CD14-positive monocyte (primary cell): ENCODE data around the gene SLC27A1. TPM values are rescaled to one million over a fixed set of nuclear protein-coding genes. Genes with fewer than 3 reads are reported as not detected.

ENCODE experiments used
- DNase-seq, 3 donors: peaks; one replicate each; pipeline ENCODE4 v3.0.0-alpha.2; 2011 to 2022
- H2AFZ ChIP-seq: 2 replicates; pipeline ENCODE4 v1.6.0; 2012; ENCODE audit warnings: mild to moderate bottlenecking, low read depth, low read length, inconsistent platforms; ENCODE audit not compliant: insufficient read depth, poor library complexity, severe bottlenecking
- H3K27ac ChIP-seq, 2 donors: 1 replicate in 1 of 2; 2 replicates in 1 of 2; pipeline ENCODE4 v1.5.1; 2012 to 2013; ENCODE audit warnings: low read length in 2 of 2, control low read depth in 1 of 2, inconsistent platforms in 1 of 2, low read depth in 1 of 2, mild to moderate bottlenecking in 1 of 2
- H3K27me3 ChIP-seq, 2 donors: one replicate each; pipeline versions ENCODE4 v1.6.0 to v1.6.1; 2011 to 2013; ENCODE audit warnings: low read length in 2 of 2; ENCODE audit not compliant: control insufficient read depth in 2 of 2, insufficient read depth in 2 of 2
- H3K36me3 ChIP-seq, 2 donors: replicated peaks in 1 of 2; 1 replicate in 1 of 2; 2 replicates in 1 of 2; pipeline versions ENCODE4 v1.5.1 to v1.6.1; 2012 to 2013; ENCODE audit warnings: low read length in 2 of 2, control low read depth in 1 of 2, inconsistent platforms in 1 of 2, mild to moderate bottlenecking in 1 of 2; ENCODE audit not compliant: insufficient read depth in 2 of 2, control insufficient read depth in 1 of 2
- H3K4me1 ChIP-seq, 2 donors: 1 replicate in 1 of 2; 2 replicates in 1 of 2; pipeline versions ENCODE4 v1.5.1 to v1.6.1; 2012 to 2013; ENCODE audit warnings: low read length in 2 of 2, control low read depth in 1 of 2, inconsistent platforms in 1 of 2, mild to moderate bottlenecking in 1 of 2, moderate library complexity in 1 of 2; ENCODE audit not compliant: insufficient read depth in 2 of 2, control insufficient read depth in 1 of 2
- H3K4me2 ChIP-seq: replicated peaks from 2 replicates; pipeline ENCODE3; 2012; ENCODE audit warnings: low read length, moderate library complexity, mild to moderate bottlenecking; ENCODE audit not compliant: poor library complexity, severe bottlenecking; ENCODE audit errors: extremely low read depth
- H3K4me3 ChIP-seq, 3 experiments: fragments of 200-600 bp in 1 of 3; sonication (generic) in 1 of 3; replicated peaks in 1 of 3; 1 replicate in 2 of 3; 2 replicates in 1 of 3; pipeline ENCODE4 v1.5.1; 2011 to 2013; ENCODE audit warnings: low read length in 3 of 3, mild to moderate bottlenecking in 3 of 3, control low read depth in 2 of 3, low read depth in 2 of 3, inconsistent platforms in 1 of 3, moderate library complexity in 1 of 3
- H3K79me2 ChIP-seq: 2 replicates; pipeline ENCODE4 v1.6.0; 2012; ENCODE audit warnings: mild to moderate bottlenecking, control low read depth, inconsistent platforms, low read length, moderate library complexity; ENCODE audit not compliant: insufficient read depth
- H3K9ac ChIP-seq: 2 replicates; pipeline ENCODE4 v1.6.0; 2017; ENCODE audit warnings: low read length, mild to moderate bottlenecking; ENCODE audit not compliant: insufficient read depth, poor library complexity, severe bottlenecking
- H3K9me3 ChIP-seq, 2 donors: replicated peaks in 1 of 2; 1 replicate in 1 of 2; 2 replicates in 1 of 2; pipeline versions ENCODE4 v1.5.1 to v1.6.1; 2012 to 2013; ENCODE audit warnings: low read length in 2 of 2, control low read depth in 1 of 2; ENCODE audit not compliant: control insufficient read depth in 1 of 2, insufficient read depth in 1 of 2
- H4K20me1 ChIP-seq: 2 replicates; pipeline ENCODE4 v1.6.0; 2012; ENCODE audit warnings: mild to moderate bottlenecking, low read length, control low read depth, moderate library complexity; ENCODE audit not compliant: insufficient read depth
- H3K27ac Mint-ChIP-seq, 7 donors: one replicate each; pipeline ENCODE4 v1.8.0; 2020; ENCODE audit warnings: mild to moderate bottlenecking in 7 of 7, mixed read lengths in 7 of 7, moderate library complexity in 6 of 7, inconsistent platforms in 2 of 7
- H3K27me3 Mint-ChIP-seq, 3 donors: one replicate each; pipeline ENCODE4 v1.8.0; 2021 to 2022; ENCODE audit warnings: low read depth in 3 of 3, mild to moderate bottlenecking in 3 of 3, mixed read lengths in 3 of 3, moderate library complexity in 3 of 3, inconsistent platforms in 1 of 3
- H3K36me3 Mint-ChIP-seq, 2 donors: one replicate each; pipeline ENCODE4 v1.8.0; 2020; ENCODE audit warnings: mixed read lengths in 2 of 2, inconsistent platforms in 1 of 2, mild to moderate bottlenecking in 1 of 2
- H3K4me1 Mint-ChIP-seq: one replicate; pipeline ENCODE4 v1.8.0; 2020; ENCODE audit warnings: mild to moderate bottlenecking, mixed read lengths
- H3K4me3 Mint-ChIP-seq, 2 donors: one replicate each; pipeline ENCODE4 v1.8.0; 2020; ENCODE audit warnings: mild to moderate bottlenecking in 2 of 2, mixed read lengths in 2 of 2, moderate library complexity in 1 of 2
- H3K9me3 Mint-ChIP-seq, 7 donors: one replicate each; pipeline ENCODE4 v1.8.0; 2020 to 2022; ENCODE audit warnings: mixed read lengths in 7 of 7, mild to moderate bottlenecking in 6 of 7, moderate library complexity in 6 of 7, inconsistent platforms in 2 of 7
- CTCF ChIP-seq: fragments of 200-600 bp; IDR thresholded peaks from one replicate; pipeline ENCODE4 v1.8.0; 2022; ENCODE audit warnings: antibody characterized with exemption, mild to moderate bottlenecking
- WGBS: methylation state at CpG from one replicate; pipeline ENCODE4 v1.1.5; 2013; ENCODE audit warnings: missing lambda C conversion rate; ENCODE audit not compliant: insufficient coverage; 5-methylcytosine and 5-hydroxymethylcytosine counted together
- intact Hi-C, 2 donors: fragments of 100-400 bp; cut with micrococcal nuclease; formaldehyde crosslinking; loops; one replicate each; pipeline versions ENCODE4 v1.15.0 to v1.15.1; 2023
- polyA plus RNA-seq, 3 donors: library from polyadenylated mRNA; depleted of rRNA in 1 of 3; unstranded in 2 of 3; stranded (reverse) in 1 of 3; fragments of 300-500 nt in 2 of 3; fragments of >200 nt in 1 of 3; fragmentation: Illumina TruSeq in 2 of 3; gene quantifications; 1 replicate in 2 of 3; 2 replicates in 1 of 3; pipeline ENCODE4 v1.2.3, GENCODE V29; 2012 to 2021

Gene SLC27A1
- polyA plus RNA-seq, 3 donors: 27.1 to 36.5 (median 27.6) TPM

GRCh38 chr19:17543986-17544385 is 73.7 kb downstream of the SLC27A1 start:
- Histone ChIP-seq H3K4me2 (no peak overlapping the region), H3K4me3 (no peak overlapping the region), H3K9ac (no peak overlapping the region), H2AFZ (no peak overlapping the region), H3K4me1 (peaks cover 10 to 21% of the 10 kb centered on the region in 2 donors), H4K20me1 (no peaks in the 10 kb centered on the region), H3K27ac (no peak overlapping the region), H3K36me3 (no peaks in the 10 kb centered on the region), H3K79me2 (no peaks in the 10 kb centered on the region), H3K27me3 (no peaks in the 10 kb centered on the region), H3K9me3 (no peaks in the 10 kb centered on the region)
- Mint-ChIP-seq H3K27ac (peak overlapping the region in 1 of 7 donors; percentile 31), H3K4me3 (no peak overlapping the region), H3K4me1 (peaks cover 26% of the 10 kb centered on the region), H3K27me3 (peaks cover 0 to 3% (median 0%) of the 10 kb centered on the region in 3 donors), H3K36me3 (no peaks in the 10 kb centered on the region), H3K9me3 (peaks cover 0 to 2% (median 0%) of the 10 kb centered on the region in 7 donors)
- intact Hi-C loops: no loop called here
- TF ChIP-seq CTCF: no peak
- WGBS: 57% methylated on average over 3 of the region's 4 CpGs
- DNase-seq: no peak

GRCh38 chr19:17544418-17544817 is 74.1 kb downstream of the SLC27A1 start:
- Mint-ChIP-seq H3K4me1 (peaks cover 27% of the 10 kb centered on the region), H3K27ac (peak overlapping the region in 2 of 7 donors; percentile 63 to 76), H3K4me3 (no peak overlapping the region), H3K36me3 (no peaks in the 10 kb centered on the region), H3K27me3 (peaks cover 0 to 3% (median 0%) of the 10 kb centered on the region in 3 donors), H3K9me3 (peaks cover 0 to 2% (median 0%) of the 10 kb centered on the region in 7 donors)
- H3K4me2 ChIP-seq: no peak overlapping the region
- WGBS: 100% methylated on average over 2 of the region's 4 CpGs
- H3K27ac ChIP-seq: no peak overlapping the region
- H3K4me1 ChIP-seq: peaks cover 6 to 16% of the 10 kb centered on the region in 2 donors
- H3K27me3 ChIP-seq: no peaks in the 10 kb centered on the region
- H2AFZ ChIP-seq: no peak overlapping the region
- H4K20me1 ChIP-seq: no peaks in the 10 kb centered on the region
- TF ChIP-seq CTCF: no peak
- no peaks in the 10 kb centered on the region for H3K36me3 ChIP-seq
- peak in 1 of 3 donors; percentile 21 for DNase-seq
- H3K4me3 ChIP-seq: no peak overlapping the region
- H3K79me2 ChIP-seq: no peaks in the 10 kb centered on the region
- H3K9ac ChIP-seq: no peak overlapping the region
- H3K9me3 ChIP-seq: no peaks in the 10 kb centered on the region
- intact Hi-C loops: no loop called here
